Liver (tissue), 9 donors: Measurements from ENCODE around the gene SEPTIN3. TPM values are rescaled to one million over a fixed set of nuclear protein-coding genes. Genes with fewer than 3 reads are reported as not detected.

Experiments used
- DNase-seq: peaks from one replicate; pipeline ENCODE4 v3.0.0-alpha.2; 2017; ENCODE audit warnings: low spot score
- H3K27ac ChIP-seq, 2 donors: one replicate each; pipeline ENCODE4 v1.7.0; 2013; ENCODE audit warnings: inconsistent platforms in 2 of 2, low read length in 2 of 2, control low read depth in 1 of 2, low read depth in 1 of 2, mild to moderate bottlenecking in 1 of 2
- H3K27me3 ChIP-seq, 4 donors: one replicate each; pipeline versions ENCODE4 v1.6.1 to v1.7.0; 2013; ENCODE audit warnings: low read length in 3 of 4, inconsistent platforms in 1 of 4, mild to moderate bottlenecking in 1 of 4, moderate library complexity in 1 of 4; ENCODE audit not compliant: control insufficient read depth in 4 of 4, insufficient read depth in 4 of 4
- H3K36me3 ChIP-seq, 4 donors: one replicate each; pipeline versions ENCODE4 v1.6.1 to v1.7.0; 2013; ENCODE audit warnings: low read length in 3 of 4, mild to moderate bottlenecking in 3 of 4, low read depth in 1 of 4, moderate library complexity in 1 of 4; ENCODE audit not compliant: control insufficient read depth in 4 of 4, insufficient read depth in 3 of 4
- H3K4me1 ChIP-seq, 4 donors: one replicate each; pipeline versions ENCODE4 v1.6.1 to v1.7.0; 2013; ENCODE audit warnings: low read length in 3 of 4, mild to moderate bottlenecking in 3 of 4, moderate library complexity in 1 of 4; ENCODE audit not compliant: control insufficient read depth in 4 of 4, insufficient read depth in 4 of 4
- H3K4me3 ChIP-seq, 3 donors: one replicate each; pipeline versions ENCODE4 v1.6.1 to v1.7.0; 2013; ENCODE audit warnings: low read length in 3 of 3, control low read depth in 1 of 3, low read depth in 1 of 3, mild to moderate bottlenecking in 1 of 3
- H3K9ac ChIP-seq, 2 donors: one replicate each; pipeline ENCODE4 v1.7.0; 2013; ENCODE audit warnings: low read length in 2 of 2, mild to moderate bottlenecking in 2 of 2, moderate library complexity in 2 of 2, control low read depth in 1 of 2, low read depth in 1 of 2
- H3K9me3 ChIP-seq, 4 donors: one replicate each; pipeline versions ENCODE4 v1.6.1 to v1.7.0; 2013; ENCODE audit warnings: low read length in 3 of 4; ENCODE audit not compliant: control insufficient read depth in 4 of 4
- ATF3 ChIP-seq: IDR thresholded peaks from 2 replicates; pipeline ENCODE4 v1.6.1; 2016; ENCODE audit warnings: antibody characterized with exemption
- CTCF ChIP-seq: fragments of 150-350 bp; IDR thresholded peaks from 2 replicates; pipeline ENCODE4 v1.5.1; 2017; ENCODE audit warnings: improper control_type of control experiment, low read depth, low read length; ENCODE audit not compliant: missing input control
- EGR1 ChIP-seq, 2 donors: IDR thresholded peaks; 2 replicates each; pipeline ENCODE4 v1.6.1; 2016 to 2018; ENCODE audit warnings: antibody characterized with exemption in 2 of 2, low read depth in 2 of 2
- FOXA1 ChIP-seq: IDR thresholded peaks from 2 replicates; pipeline ENCODE4 v1.6.1; 2016; ENCODE audit warnings: antibody characterized with exemption
- FOXA2 ChIP-seq: IDR thresholded peaks from 2 replicates; pipeline ENCODE4 v1.6.1; 2016; ENCODE audit warnings: antibody characterized with exemption
- GABPA ChIP-seq, 2 donors: IDR thresholded peaks in 1 of 2; conservative IDR thresholded peaks in 1 of 2; 2 replicates each; pipeline ENCODE4 v1.6.1; 2016; ENCODE audit warnings: antibody characterized with exemption in 2 of 2, mild to moderate bottlenecking in 1 of 2, moderate library complexity in 1 of 2
- HNF4A ChIP-seq, 2 donors: conservative IDR thresholded peaks; 2 replicates each; pipeline ENCODE4 v1.6.1; 2016; ENCODE audit warnings: antibody characterized with exemption in 2 of 2, mild to moderate bottlenecking in 2 of 2
- HNF4G ChIP-seq: IDR thresholded peaks from 2 replicates; pipeline ENCODE4 v1.6.1; 2016; ENCODE audit warnings: antibody characterized with exemption
- JUND ChIP-seq, 2 donors: IDR thresholded peaks; 2 replicates each; pipeline ENCODE4 v1.6.1; 2016; ENCODE audit warnings: antibody characterized with exemption in 2 of 2
- MAX ChIP-seq: IDR thresholded peaks from 2 replicates; pipeline ENCODE4 v1.6.1; 2016; ENCODE audit warnings: antibody characterized with exemption
- NR2F2 ChIP-seq: IDR thresholded peaks from 2 replicates; pipeline ENCODE4 v1.6.1; 2016; ENCODE audit warnings: antibody characterized with exemption
- RAD21 ChIP-seq, 2 donors: IDR thresholded peaks; 2 replicates each; pipeline ENCODE4 v1.6.1; 2016; ENCODE audit warnings: antibody characterized with exemption in 2 of 2, mild to moderate bottlenecking in 2 of 2
- REST ChIP-seq: IDR thresholded peaks from 2 replicates; pipeline ENCODE4 v1.6.1; 2016; ENCODE audit warnings: antibody characterized with exemption, mild to moderate bottlenecking
- RXRA ChIP-seq, 2 donors: IDR thresholded peaks; 2 replicates each; pipeline ENCODE4 v1.6.1; 2017 to 2018; ENCODE audit warnings: antibody characterized with exemption in 2 of 2, mild to moderate bottlenecking in 1 of 2
- SP1 ChIP-seq: IDR thresholded peaks from 2 replicates; pipeline ENCODE4 v1.6.1; 2018; ENCODE audit warnings: antibody characterized with exemption, mild to moderate bottlenecking
- TAF1 ChIP-seq: conservative IDR thresholded peaks from 2 replicates; pipeline ENCODE4 v1.6.1; 2016; ENCODE audit warnings: antibody characterized with exemption, mild to moderate bottlenecking
- YY1 ChIP-seq: IDR thresholded peaks from 2 replicates; pipeline ENCODE4 v1.6.1; 2016; ENCODE audit warnings: antibody characterized with exemption, mild to moderate bottlenecking
- ZBTB33 ChIP-seq: IDR thresholded peaks from 2 replicates; pipeline ENCODE4 v1.6.1; 2016; ENCODE audit warnings: antibody characterized with exemption
- WGBS: extraction: QIAGEN DNeasy Blood & Tissue Kit; methylation state at CpG from one replicate; pipeline ENCODE4 v1.1.7; 2013; 5-methylcytosine and 5-hydroxymethylcytosine counted together
- polyA plus RNA-seq, 2 donors: library from polyadenylated mRNA; stranded (reverse) in 1 of 2; unstranded in 1 of 2; fragments of 200-250 nt in 1 of 2; fragments of >200 nt in 1 of 2; fragmentation: Nextera tagmentation in 1 of 2; extraction: Ambion mirVana in 1 of 2; gene quantifications; one replicate each; pipeline versions ENCODE4 v1.2.1 to v1.2.3, GENCODE V29; 2013 to 2015
- total RNA-seq, 2 donors: library from RNA; depleted of rRNA; stranded (reverse); fragments of >200 nt; gene quantifications; one replicate each; pipeline ENCODE4 v1.2.3, GENCODE V29; 2014
- donor health status: healthy.
- donor health status: healthy.
- donor health status: healthy.
- donor health status: healthy.
- donor health status: healthy.

The SEPTIN3 gene
- total and polyA plus RNA-seq, 4 donors, result under 0.01 to 0.07 (median 0.04) TPM; not detected in 1

GRCh38 chr22:41968601-41969000 lies 642 bp upstream of the SEPTIN3 start:
- Histone ChIP-seq H3K9me3 (no peaks in the 10 kb centered on the region), H3K9ac (no peak overlapping the region), H3K4me1 (no peaks in the 10 kb centered on the region), H3K27ac (no peak overlapping the region), H3K4me3 (no peak overlapping the region), H3K36me3 (no peaks in the 10 kb centered on the region), H3K27me3 (no peaks in the 10 kb centered on the region)
- 62% methylated on average over 9 of the region's 9 CpGs for WGBS
- no peak for DNase-seq
- TF ChIP-seq HNF4A (conservative IDR thresholded peaks at IDR 0.05) (no peak), EGR1 (IDR thresholded peaks at IDR 0.05; ENCODE audit: low read depth in 2 of 2) (no peak), FOXA2 (no peak), SP1 (no peak), JUND (IDR thresholded peaks at IDR 0.05) (no peak), ATF3 (no peak), REST (no peak), RXRA (IDR thresholded peaks at IDR 0.05) (no peak), CTCF (no peak)

GRCh38 chr22:41970601-41971000 lies 1.4 kb downstream of the SEPTIN3 start:
- H3K9ac ChIP-seq, result no peak overlapping the region
- no peaks in the 10 kb centered on the region for H3K36me3 ChIP-seq
- TF ChIP-seq YY1 (no peak), TAF1 (no peak), CTCF (no peak), RXRA (IDR thresholded peaks at IDR 0.05) (no peak), SP1 (no peak), ATF3 (no peak), MAX (no peak), JUND (IDR thresholded peaks at IDR 0.05) (no peak), EGR1 (IDR thresholded peaks at IDR 0.05; ENCODE audit: low read depth in 2 of 2) (no peak), HNF4G (no peak), REST (no peak), ZBTB33 (no peak), RAD21 (IDR thresholded peaks at IDR 0.05) (no peak), FOXA1 (no peak), NR2F2 (no peak), GABPA (IDR thresholded peaks at IDR 0.05 in 1 of 2, conservative IDR thresholded peaks at IDR 0.05 in 1 of 2) (no peak), FOXA2 (no peak)
- H3K27me3 ChIP-seq, result no peaks in the 10 kb centered on the region
- no peak overlapping the region for H3K4me3 ChIP-seq
- WGBS, result 89% methylated on average over 2 of the region's 2 CpGs
- no peak overlapping the region for H3K27ac ChIP-seq
- no peaks in the 10 kb centered on the region for H3K4me1 ChIP-seq
- no peaks in the 10 kb centered on the region for H3K9me3 ChIP-seq
- DNase-seq, result no peak
